Measurements from ENCODE around the gene COQ10B.
"Not testable (repeated sequence)": the region's sequence is repeated elsewhere in the genome, so short reads cannot be mapped to it uniquely, and the experiment has no call there.

Gene COQ10B

DNA sequence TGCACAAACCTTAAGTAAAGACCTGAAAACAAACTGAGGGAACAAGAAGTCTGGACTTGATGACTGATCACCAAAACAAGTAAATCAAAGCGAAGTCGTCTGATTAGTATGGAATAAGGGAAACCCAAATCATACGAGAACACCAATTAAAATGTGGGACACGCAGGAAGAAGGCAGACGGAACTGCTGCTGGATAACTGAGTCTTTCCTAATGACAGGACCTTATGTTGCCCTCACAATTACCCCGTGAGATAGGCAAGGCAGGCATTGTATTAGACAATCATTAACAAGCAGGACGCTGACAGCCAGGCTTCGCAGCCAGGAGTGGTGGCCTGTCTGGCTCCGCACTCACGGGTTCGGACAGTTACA is 614 bp upstream of the COQ10B start:
- DNase-seq: no peak

DNA sequence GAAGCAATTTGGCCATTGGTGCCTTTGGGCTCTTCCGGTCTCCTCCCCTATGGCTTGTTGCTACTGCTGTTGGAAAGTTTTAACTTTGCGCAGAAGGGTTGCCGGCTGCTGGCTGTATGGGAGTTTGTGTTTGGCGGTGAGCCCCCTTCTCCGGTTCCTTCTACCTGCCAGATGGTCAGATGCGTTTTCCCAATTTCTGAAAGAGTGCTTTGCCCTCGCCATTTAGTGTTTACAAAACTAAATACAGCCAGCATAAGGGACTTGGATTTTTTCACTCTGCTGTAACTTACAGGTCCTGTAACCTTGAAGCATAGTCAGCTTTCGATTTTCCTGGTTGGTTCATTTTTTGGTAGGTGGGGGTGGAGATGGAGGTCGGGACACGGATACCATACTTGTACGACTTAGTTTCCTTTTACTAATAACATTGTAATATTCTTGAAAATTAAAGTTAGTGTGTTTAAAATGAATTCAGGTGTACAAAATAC is 604 bp downstream of the COQ10B start:
- no peak for DNase-seq

DNA sequence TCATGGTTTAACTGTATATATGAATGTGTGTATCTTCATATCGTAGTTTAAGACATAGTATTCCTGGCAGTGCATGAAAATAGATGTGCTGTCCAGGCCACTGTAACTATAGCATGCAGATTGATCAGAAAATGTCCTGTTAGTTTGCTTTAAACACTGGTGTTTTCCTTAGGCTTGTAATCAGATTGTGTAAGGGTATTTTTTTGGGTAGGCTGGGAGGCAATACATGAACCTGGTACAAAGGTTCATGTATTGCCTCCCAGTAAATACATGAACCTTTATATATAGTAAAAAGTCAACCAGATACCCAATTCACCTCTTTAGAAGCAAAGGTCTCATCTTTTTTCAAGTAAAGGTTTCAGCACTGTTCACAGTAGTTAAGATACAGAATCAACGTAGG is 1.6 kb downstream of the COQ10B start:
- DNase-seq: no peak

DNA sequence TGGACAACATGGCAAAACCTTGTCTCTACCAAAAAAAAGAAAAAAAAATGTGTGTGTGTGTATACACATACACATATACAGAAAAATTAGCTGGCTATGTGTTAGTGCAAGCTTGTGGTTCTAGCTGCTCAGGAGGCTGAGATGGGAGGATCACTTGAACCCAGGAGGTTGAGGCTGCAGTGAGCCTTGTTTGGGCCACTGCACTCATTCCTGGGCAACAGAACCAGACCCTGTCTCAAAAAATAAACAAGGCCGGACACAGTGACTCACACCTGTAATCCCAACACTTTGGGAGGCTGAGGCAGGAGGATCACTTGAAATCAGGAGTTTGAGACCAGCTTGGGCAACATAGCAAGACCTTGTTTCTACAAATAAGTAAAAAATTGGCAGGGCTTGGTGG is 2.1 kb downstream of the COQ10B start:
- DNase-seq: no peak

DNA sequence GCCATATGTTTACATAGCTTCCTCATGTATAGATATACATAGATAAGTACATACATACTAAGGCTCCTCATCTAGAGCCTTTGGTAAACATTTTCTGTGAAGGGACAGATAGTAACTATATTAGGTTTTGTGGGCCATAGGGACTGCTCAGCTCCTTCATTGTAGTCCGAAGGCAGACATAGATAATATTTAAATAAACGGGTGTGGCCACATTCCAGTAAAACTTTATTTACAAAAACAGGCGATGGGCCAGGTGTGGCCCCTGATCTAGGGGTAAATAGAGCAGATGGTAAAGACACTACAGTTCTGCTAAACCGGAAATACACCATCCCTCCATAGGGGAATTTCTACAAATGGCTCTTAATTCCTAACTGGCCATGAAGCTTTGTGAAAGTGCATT is 7.3 kb downstream of the COQ10B start:
- no peak for DNase-seq

DNA sequence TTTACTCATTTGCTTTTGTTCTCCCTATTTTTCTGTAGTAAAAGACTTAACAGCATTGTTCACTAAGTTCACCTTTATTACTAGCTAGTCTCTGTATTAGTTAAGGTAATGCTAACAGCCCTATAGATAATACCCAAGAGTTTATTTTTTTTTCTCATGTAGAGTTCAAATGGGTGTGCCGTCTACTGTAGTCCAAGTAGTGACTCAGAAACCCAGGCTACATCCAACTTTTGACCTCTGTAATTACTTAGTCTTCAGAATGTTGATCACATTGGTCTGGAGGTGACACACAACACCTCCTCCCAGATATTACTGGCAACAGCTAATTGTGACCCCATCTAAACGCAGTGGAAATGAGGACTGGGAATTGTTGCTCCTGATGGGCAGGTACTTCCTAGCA is 7.7 kb downstream of the COQ10B start:
- DNase-seq: no peak

DNA sequence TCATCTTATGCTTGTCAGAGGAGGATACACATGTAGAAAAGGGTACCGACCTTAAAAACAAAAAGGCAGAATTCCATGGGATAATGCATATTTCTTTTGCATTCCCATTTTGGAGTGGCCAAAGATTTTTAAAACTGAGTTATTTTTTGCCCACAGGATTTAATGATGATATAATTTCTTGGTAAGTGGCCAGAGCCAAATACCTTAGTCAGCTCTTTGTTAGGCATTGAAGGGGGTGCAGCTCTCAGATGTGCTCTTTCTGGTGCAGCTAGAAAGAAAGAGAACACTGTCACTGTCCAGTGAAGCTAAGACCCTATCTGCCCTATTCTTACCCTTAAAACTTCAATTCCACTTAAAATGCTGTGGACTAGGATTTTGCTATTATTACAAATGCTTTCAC is 10.8 kb downstream of the COQ10B start:
- DNase-seq: no peak

DNA sequence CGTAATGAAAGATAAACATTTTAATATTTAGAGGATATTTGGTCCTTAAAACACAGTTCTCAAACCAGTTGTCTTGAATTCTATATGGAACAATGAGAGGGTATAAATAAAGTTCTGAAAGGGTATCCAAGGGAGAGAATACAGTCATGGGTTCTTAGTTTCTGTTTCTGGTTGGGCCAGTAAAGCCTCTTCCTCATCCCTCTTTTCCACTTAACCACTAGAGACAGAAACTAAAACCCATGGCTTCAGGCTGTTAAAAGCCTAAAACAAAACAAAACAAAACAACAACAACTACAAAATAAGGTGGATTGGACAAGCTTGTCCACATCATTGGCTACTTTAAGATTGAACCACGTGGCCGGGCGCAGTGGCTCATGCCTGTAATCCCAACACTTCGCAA is 18.8 kb downstream of the COQ10B start:
- no peak for DNase-seq

DNA sequence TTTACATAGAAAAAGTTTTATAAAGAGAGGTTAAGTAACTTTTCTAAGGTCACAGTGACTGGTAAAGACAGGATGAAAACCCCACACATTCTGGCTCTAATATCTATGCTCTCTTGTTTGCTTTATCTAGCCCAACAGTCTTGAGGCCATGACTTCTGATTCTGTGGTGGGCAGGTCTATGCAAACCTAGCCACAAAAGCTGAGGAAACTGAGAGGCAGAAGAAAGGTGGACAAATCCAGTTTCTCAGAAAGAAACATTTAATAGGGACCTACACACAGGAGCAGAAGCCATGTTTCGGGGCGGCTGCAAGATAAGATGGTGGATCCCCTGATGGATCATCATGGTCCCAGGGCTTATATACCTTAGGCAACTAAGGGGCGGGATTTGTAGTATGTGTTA is 24.4 kb downstream of the COQ10B start:
- no peak for DNase-seq

DNA sequence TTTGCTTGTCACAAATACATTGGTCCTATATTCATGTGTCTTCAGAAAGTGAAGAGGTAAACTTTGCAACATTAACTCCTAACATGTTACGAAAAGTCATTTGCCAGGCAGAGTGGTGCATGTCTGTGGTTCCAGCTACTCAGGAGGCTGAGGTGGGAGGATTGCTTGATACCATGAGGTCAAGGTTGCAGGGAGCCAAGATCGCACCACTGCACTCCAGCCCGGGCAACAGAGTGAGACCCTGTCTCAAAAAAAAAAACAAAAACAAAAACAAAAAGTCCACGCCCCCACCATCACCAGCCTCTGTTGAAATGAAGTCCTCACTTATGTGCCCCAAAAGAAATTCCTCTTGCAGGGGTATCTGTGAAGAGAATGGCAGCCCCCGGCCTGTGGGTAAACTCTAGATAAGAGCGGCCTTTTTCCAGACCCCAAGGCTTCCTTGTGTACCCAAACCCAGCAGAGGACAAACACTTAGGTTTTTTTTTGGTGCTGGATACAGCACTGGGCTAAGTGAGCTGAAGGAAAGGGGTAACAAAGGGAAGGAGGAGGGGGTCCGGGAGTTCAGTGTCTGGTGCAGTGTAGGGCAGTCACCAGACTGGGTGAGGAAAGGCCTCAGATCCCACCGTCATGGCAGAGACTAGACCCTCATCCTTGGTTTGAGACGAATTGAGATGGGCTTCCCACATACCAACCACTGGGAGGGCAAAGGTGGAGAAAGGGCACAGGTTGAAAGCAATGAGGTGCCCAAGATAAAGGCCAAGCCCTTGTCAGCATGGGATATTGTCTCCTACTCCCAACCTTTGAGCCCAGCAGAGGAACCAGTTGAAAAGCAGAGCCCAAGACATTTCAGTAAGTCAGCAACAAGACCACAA is 27.0 kb downstream of the COQ10B start:
- no peak for DNase-seq

- DNase-seq: not testable (repeated sequence)
Measured at GRCh38 chr2:197484248-197484647, 30.9 kb downstream of the COQ10B start.

- DNase-seq: no peak
Measured at GRCh38 chr2:197486175-197486574, 32.8 kb downstream of the COQ10B start.

DNA sequence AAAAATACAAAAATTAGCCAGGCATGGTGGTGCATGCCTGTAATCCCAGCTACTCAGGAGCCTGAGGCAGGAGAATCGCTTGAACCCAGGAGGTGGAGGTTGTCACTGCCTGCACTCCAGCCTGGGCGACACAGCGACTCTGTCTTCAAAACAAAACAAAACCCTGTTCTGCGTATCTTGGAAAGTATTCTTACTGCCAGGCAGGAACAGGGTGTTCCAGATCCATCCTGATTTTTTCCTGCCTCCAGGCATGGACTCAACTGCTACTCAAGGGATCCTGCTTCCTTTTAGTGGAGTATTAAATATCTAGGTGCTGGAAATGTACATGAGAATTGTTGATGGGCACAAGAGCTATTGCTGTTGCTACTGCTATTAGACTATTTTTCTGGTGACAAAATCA is 34.0 kb downstream of the COQ10B start:
- no peak for DNase-seq

DNA sequence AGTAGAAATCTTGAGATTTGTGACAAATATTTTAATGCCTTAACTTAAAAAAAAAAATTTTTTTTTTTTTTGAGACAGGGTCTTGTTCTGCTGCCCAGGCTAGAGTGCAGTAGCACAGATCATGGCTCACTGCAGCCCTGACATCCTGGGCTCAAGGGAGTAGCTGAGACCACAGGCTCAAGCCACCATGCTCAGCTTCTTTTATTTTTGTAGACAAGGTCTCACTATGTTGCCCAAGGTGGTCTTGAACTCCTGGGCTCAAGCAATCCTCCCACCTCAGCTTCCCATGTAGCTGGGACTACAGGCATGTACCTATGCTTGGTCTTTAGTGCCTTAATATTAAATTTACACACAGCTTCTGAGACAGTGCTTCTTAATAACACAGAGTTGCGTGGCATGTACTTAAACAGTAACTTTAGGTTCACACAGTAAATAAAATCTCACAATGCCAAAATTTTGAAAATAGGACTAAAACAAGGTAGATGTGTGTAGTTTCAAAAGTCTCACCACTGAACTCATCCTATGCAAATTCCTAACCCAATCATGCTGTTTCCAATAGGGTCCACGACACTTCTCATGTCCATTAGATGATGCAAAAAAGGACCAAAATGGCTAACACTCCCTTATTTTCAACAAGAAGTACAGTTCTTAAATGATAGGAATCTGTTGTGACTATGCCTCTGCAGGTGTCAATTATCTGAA is 42.2 kb downstream of the COQ10B start:
- DNase-seq: no peak

DNA sequence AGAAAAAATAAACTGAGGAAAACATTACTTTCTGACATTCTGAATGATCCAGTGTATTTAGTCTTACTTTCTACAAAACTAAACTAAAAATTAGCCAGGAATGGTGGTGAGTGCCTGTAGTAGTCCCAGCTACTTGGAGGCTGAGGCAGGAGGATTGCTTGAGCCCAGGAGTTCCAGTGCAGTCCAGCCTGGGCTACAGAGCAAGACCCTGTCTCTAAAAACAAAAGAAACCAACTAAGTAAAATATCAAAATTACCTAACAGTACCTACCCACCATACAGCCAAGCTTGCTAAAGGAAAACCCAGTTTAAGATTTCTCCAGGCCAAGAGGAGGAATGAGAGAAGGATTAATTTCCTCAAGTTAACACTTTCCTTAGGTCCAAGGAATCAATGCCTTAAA is 43.3 kb downstream of the COQ10B start:
- DNase-seq: no peak

DNA sequence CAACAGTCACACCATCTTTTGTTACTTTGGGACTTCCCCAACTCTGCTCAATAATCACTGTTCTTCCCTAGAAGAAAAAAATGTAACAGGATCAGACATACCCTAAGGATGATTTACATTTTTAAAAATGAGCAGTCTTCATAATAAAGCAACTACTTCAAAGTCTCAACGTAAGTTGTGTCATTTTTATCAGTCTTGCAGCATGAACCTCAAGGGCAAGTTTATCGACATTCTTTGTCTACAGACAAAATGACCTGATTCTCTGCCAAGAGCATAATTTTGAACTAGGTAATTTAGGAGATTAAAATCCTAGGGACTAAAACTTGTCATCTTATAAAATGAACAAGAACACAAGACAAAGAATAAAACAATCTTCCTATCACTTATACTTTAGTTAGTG is 44.0 kb downstream of the COQ10B start:
- DNase-seq: no peak

- no peak for DNase-seq
Measured at GRCh38 chr2:197498235-197498936, 45.0 kb downstream of the COQ10B start.

DNA sequence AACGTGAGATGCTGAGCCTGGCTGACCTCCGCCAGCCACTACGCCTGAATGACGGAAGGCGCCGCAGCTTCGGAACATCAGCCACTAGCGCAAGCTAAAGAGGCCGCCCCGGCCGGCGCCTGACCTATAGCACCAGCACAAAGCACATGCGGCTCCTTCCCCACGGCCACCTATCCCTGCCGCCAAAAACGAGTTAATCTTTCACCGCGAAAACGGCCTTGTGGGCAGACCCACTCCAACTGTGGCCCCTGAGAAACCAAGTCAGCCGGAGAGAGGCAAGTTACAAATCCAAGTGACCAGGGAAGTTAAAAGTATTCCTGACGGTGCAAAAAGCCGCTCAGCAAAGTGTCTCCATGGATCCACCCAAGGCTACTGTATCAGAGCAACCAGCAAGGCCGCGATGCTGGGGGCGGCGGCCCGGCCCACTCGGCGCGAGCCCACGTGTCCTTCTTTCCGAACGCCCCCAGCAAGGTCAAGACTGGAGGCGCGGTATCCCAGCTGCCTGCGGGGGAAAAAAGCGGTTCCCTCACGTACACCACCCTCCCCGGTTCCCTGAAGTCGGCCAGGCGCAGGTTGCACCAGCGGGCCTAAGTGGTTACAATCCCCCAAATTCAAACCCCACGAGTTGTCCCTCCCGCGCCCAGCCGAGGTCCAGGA is 45.7 kb downstream of the COQ10B start:
- DNase-seq: peak; percentile 28

DNA sequence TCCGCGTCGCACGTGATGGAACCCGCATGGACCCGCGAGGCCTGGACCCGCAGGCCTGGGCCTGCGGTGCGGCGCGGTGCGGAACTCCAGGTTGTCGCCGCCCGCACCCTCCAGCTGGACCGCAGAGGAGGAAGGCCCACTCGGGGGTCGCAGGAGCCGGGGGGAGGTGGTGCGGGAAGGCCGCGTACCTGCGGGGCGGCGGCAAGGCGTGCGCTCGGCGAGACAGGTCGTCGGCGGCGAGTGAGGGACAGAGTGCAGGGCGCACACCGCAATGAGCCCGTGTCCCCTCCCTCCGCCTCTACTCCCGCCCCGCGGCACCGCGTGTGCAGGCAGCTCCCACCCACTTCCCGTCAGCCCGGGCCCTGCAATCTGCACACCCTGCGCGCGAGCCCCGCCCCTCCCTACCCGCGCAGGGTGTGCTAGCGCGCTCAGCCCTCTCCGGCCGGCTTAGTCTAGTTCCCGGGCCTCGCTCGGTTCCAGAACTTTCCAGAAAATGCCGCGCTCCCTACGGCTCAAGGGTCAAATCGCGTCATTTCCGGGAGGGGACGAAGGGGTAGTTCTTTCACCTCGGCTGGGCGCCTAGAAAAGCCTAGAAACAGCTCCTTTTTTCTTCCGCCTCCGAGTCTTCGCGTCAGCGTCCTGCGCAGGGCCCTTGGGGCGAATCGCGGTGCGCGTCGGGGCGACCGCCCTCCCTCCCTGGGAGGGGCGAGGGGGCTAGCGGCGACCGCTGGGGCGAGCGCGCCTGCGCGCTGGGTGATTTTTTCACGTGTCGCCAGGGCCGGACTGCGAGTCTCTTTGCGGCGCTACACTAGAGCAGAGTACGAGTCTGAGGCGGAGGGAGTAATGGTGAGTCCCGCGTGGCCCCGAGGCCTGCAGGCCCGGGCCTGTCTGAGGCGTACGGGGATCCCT is 46.5 kb downstream of the COQ10B start, which contains the start of the genes HSPD1 and HSPE1:
HSPD1 (minus strand) TSS at position 247 of the 909 bp plus-strand sequence. CDS start 992 bp downstream, outside the sequence.
HSPE1 (plus strand) TSS at position 786 of the 909 bp plus-strand sequence; CDS start at position 844, 58 bp downstream.
- peak; percentile 94 for DNase-seq

- peak; percentile 39 for DNase-seq
Measured at GRCh38 chr2:197500503-197501131, 47.3 kb downstream of the COQ10B start.

DNA sequence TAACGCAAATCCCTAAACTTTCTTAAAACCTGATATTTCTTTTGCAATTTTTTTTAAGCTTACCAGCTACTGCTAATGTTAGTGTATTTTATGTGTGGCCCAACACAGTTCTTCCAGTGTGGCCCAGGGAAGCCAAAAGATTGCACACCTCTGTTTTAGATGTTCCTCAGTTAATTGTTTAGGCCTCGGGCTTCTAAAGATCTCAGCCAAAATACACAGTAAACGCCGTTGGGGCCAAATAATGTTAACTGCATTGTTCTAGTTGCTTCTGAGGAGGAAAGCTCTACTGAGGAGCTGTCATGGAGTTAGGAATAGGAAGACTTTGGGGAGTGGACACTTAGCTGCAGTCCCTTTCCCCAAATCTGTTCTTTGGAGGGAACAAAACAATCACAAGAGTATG is 48.8 kb downstream of the COQ10B start:
- no peak for DNase-seq
